SIG-M5 treated with dmso at 0.1 percent for 504 hours (cell line): ENCODE results near the gene HGF.
"Not testable (repeated sequence)": the region's sequence is repeated elsewhere in the genome, so short reads cannot be mapped to it uniquely, and the experiment has no call there.

Source experiments
- DNase-seq: peaks from one replicate; lab custom pipeline; 2025; ENCODE audit not compliant: unreplicated experiment; lab: John Stamatoyannopoulos, UW

Gene HGF

DNA sequence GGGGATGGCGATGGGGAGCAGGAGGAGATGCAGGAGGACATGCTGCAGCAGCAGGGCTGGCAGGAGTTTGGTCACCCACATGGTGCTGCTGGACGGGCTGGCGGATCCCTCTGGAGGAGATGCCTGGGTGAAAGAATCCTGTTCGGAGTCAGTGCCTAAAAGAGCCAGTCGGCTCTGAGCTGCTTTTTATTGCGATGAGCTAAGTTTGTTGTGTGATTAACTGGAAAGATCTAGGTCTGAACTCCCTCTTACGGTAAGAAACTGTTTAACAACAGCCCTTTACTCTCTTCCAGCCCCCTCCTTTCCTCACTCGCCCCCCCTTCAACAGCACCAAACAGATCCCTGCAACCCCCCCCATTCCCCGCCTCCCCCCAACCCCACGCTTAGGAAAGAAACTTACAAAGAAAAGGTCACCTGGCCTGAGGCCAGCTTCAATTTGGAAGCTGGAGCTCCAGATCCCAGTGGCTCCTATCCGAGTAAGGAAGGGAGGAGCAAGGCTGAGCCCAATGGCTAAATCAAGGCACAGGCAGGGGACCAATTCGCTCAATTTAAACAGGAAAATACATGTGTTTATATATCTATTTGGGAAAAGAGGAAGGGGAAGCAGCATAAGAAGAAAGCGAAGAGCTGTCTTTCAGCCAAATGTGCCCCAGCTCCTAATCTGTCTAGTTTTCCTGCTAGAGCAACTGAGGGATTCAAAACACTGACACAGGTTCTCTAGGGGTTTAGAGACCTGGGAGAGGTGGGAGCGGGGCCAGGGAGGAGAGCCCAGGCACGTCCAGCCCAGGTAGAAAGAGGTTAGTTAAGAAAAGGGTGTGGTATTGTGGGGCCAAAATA is at the start of gene HGF:
TSS of gene HGF (minus strand) at position 157 of the 837 bp plus-strand sequence. CDS start at position 81, 76 bp downstream.
- peak; percentile 41 for DNase-seq

DNA sequence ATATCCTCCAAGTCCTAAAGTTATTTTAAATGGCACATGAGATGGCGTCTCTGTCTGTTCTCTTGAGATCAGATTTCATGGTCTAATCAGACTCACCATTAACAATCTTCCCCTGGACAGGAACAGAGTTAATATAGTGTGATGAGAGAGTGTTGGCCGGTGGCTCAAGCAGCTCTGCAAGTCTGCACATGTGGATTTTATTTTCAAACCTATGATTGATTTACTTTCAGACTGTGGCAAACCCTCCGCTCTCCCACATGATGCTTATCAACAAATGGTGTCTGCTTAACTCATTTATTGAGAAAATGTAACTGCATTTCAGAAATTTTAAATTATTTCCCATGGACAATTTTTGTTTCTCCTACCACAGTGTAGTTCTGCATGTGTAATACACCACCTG is 46.5 kb upstream of the HGF start:
- no peak for DNase-seq

DNA sequence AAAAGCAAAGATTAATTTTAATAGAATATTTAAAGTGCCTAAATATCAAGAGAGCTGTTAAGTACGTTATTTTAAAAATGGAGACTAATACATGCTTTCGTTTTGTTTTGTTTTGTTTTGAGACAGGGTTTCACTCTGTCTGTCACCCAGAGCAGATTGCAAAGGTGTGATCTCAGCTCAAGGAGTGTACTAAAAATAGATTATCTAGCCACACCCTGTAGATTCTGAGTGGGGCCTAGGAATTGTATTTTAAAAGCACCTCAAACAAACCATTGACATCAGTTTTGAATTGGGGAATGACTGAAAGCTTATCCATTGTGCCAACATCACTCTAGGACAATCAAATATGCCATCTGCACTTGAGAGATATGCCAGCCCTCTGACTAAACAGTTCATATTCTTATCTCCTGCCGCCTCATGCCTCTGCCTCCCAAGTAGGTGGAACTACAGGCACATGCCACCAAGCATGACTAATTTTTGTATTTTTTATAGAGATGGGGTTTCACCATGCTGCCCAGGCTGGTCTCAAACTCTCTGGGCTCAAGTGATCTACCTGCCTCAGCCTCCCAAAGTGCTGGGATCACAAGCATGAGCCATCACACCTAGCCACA is 43.1 kb upstream of the HGF start:
- DNase-seq, result not testable (repeated sequence)

DNA sequence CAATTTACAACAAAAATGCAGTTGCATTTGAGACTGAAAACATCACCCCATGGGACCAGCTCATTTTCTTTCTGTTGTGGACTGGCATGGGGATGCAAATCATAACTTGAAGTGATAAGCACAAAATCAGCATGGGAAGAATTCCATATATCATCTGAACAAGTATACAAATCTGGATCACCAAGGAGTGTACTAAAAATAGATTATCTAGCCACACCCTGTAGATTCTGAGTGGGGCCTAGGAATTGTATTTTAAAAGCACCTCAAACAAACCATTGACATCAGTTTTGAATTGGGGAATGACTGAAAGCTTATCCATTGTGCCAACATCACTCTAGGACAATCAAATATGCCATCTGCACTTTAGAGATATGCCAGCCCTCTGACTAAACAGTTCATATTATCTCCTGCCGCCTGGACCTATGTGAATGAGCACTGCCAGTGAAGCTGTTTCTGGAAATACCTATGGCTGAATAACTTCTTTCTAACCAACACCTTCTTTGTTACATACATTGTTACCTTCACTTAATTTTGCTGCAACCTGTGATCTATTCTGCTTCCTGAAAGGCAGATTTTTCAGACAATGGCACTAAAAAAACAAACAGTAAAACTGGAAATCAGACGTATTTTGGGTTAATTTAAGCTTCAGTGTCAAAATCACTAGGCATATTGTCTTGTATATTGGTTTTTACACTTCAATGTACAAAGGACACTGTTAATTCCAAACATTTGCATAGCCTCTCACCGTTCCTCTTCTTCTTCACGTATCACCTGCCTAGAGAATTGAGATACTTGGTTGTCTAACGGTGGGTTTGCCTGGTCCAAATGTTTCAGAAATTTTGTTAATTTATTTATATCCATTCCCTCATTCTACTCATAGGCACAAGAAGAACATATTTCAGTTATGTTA is 42.4 kb upstream of the HGF start:
- DNase-seq, result no peak

DNA sequence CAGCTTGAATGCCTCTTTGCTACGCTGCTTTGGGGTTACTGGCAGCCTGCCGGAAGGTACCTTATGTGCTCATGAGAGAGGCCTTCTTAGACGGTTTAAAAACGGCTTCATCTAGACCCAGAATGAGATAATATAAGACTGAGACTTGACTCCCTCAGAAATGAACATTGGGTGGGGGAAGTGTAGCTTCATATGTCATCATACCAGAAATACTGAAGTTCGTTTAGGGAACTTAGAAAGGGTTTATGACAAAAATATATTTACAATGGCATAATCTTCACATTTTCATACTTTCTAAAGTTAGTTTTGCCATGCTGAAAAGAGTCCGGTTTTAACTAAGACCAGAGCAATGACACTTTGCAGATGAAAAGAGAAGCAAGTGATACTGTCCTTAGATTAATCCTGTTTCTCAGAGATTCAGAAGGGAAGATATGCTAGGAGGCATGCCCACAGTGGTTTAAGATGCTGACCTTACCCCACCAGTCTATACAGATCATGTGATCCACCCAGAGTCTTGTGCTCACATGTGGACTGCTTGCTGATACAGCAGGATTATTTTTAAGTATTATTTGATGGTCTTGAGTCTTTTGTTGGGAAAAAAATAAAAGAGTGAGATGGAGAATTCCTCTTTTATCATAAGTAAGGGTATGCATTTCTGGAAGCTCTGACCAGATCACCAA is 40.8 kb upstream of the HGF start:
- DNase-seq, result peak; percentile 69

DNA sequence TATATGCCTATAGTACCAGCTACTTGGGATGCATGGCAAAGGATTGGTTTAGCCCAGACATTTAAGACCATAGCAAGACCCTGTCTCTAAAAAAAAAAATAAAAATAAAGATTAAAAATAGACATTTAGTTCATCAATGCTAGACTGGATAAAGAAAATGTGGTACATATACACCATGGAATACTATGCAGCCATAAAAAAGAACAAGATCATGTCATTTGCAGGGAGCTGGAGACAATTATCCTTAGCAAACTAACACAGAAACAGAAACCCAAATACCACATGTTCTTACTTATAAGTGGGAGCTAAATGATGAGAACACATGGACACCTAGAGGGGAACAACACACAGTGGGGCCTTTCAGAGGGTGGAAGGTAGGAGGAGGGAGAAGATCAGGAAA is 38.5 kb upstream of the HGF start:
- not testable (repeated sequence) for DNase-seq

DNA sequence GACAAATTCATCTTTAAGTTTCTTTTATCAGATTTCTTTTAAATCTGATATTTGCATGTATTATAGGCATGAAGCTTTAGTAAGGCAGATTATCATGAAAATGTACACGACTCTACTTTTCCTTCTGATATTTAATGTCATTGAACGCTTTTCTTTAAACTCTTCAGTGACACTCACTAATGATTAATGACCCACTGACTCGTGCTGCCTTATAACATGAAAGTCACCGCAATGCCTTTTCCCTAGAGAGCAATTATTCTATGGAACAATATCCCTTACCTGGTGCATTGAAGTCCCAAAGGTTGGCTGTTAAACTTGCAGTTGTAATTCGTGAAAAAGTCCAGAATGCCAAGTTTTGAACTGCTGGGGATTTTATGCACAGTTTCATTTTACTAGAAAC is 33.4 kb upstream of the HGF start:
- DNase-seq, result no peak

DNA sequence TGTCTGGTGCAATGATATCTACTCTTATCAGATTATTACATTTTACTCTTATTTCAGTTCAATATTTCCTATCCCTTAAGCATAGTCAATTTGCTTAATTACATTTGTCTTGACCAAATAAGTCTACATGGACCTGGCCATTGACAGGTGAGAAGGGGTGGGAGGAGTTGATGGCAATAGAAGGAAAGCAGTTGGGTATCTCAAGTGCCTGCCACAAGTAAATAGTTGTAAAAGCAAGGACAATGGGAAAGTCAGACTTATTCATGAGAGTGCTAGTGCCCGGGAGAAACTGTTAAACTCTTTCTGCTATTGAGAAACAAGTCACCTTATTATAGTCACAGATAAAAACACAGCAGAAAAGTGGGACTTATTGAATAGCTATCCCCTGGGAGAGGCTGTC is 32.4 kb upstream of the HGF start:
- no peak for DNase-seq

DNA sequence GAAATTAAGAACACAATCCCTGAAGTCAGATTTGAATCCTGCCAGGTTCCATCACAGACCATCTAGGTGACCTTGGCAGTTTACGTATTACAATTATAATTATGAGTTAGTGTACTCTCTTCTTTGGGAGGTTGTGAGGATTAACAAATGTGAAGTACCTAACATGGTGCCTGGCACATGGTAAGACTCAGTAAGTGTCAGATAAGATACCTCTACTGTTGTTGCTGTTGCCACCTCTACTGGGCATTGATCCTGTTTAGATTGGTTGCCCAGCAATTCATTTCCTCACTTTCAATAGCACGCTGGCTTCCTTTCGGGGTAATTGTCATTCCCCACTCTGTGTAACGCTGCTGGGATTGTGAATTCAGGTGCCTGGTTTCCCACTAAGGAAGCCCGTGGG is 31.7 kb upstream of the HGF start:
- DNase-seq, result no peak

DNA sequence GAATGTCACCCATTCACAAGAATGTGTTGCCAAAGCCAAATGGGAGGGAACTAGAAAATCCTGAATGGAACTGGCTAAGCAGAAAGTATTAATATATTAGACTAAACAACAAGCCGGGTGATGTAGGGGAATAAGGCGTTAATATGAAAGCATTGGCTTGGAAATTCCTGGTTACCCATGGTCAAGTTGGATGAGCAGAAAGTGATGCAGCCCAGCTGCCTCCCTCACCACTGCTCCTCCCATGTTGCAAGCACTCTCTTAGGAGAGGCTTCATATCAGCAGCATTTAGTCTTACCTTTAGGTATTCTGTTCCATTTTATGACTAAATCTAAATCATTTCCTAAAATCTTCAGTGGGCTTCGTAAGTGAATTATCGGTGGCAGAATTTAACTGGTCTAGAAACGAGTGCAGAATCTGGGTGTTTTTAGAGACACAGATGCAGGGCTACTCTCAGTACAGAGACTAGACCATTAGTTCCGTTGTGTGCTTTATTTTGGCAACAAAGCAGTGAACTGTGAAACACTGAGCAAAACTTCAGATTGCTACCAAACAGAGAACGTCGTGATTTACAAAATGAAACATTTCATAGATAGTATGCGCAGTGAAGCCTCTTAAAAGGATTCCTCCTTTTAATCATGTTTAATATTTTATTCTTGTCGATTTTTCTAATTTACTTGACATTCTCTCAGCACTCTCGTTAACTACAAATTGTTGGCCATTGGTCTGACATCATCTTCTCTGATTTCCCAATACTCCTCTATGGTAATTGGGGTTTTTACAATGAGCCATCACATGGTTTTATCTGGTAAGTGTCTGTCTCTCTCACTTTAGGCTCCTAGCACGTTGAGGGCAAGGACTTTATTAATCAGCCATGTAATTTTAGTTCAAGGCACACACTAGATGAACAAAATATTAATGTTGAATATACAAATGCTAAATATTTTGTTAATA is 22.0 kb upstream of the HGF start:
- peak; percentile 5 for DNase-seq

DNA sequence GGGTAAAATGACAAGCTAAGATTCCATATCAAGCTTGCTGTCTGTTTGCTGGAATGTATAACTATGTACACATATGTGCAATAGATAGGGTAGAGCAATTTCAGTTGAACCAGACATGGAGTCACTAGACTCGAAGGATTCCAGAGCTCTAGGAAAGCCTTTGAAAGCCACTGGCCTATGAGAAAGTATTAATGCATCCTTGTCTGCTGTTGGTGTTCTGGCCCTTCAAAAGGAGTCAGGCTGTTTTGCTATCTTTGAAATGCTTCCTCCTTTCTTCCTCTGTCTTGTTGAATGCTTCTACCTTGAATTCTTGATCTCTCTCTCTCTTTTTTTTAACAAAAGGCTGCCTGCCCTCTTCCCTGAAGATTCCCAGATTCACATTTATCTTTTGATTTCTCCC is 20.8 kb upstream of the HGF start:
- no peak for DNase-seq

DNA sequence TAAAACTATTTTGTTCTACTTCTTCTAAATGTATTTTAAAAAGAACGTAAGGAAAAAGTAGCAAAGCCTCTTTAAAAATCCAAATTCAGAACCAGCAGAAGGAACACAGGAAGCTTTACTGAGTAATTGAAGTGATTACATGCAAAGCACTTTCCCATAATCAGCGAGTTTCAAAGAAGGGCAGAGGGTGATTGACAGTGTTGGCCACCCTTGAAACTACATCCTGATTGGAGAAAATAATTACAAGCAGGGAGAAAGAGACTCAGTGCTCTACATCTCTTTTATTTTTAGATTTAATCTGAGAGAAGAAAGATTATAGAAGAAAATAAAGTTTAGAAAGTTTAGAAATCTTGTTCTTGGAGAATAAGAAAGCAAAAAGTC is 20.3 kb upstream of the HGF start:
- no peak for DNase-seq

DNA sequence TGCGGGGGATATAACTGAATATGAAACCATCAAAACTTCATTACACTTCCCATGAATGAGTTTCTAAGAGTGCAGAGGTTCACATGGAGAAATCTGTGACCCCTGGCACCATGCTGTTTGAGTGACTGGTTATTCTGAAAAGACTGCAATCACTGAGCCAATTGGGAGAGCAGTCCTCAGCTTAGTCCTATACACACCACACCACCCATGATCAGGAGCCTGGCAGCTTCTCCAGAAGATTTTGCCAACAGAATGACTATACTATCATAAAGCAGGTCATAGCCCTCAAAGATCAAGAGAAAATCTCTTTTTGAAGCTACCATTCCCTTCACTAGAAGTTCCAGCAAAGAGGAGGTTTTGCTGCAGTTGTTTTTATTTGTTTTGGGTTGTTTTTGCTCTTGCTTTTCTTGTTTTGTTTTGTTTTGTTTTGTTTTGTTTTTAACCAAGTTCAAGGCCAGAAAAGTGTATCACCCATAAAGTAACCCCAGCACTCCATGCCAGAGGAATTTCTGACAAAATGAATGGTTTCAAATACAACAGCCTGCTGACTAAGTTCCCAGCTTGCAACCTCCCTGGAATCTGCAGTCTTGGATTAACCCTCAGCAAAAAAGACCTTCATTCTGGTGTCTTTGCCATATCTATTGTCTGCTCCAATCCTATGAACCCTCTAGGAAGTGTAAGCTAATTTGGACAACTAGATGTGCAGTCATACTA is 19.7 kb upstream of the HGF start:
- DNase-seq, result no peak

DNA sequence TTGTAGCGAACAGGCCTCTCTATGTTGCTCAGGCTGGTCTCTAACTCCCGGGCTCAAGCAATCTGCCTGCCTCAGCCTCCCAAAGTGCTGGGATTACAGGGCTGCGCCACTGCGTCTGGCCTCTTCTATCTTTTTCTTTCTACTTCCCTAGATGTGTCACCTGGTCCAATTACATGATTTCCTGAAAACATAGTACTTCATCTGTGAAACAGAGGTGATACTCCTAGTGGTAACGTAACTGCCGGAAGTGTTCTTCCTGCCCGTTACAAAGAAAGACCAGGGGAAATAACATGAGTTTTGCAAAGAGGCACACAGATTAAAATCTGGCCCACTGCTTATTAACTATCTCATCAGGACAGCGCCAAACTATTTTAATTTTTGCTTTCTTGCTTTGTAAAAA is 18.4 kb upstream of the HGF start:
- no peak for DNase-seq

DNA sequence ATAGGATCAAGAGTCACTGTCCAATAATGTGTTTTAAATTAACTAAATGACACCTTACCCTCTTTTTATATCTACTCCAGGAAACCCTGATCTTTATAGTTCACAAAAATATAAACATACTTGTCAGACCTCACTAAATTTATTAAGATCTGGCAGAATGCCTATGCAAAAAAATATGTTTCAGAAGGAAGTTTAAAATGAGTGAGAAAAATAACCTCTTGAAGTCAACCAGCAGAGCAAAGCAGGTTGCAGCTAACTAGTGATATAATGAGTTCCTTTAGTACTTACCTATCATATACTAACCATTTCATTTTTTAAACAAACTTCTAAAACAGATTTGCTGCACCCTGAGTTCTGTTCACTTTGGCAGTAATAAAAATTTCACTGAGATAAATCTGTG is 14.0 kb upstream of the HGF start:
- no peak for DNase-seq

DNA sequence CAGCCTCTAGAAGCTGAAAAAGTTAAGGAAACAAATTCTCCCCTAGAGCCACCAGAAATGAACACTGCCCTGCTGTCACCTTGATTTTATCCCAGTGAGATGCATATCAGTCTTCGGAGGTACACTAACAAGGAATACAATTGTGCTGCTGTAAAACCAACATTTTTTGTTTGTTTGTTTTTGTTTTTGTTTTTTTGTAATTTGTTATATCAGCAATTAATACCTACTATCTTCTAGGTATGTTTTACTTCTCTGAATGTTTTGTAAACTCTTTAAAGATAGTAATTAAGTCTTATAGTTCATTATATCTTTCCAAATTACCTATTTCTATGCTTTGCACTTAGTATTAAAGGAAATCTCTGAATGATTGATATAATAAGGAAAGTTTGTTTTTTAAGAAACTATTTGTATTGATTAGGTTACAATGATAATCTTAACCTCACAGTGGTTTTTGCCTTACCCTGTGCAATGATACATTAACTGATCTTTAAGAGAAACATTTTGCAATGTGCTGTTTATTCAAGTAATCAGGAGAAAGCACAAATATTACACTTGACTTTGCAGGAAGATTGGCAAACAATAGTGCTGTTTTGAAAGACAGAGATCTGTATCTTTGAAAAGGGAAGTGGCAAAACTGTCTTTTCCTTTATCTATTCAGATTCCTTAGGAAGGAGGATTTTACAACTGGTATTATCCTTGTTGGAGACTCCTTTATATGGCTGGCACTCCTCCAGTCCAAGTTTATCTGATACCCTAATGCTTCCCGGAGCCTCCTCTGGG is 11.3 kb upstream of the HGF start:
- DNase-seq, result peak; percentile 51

DNA sequence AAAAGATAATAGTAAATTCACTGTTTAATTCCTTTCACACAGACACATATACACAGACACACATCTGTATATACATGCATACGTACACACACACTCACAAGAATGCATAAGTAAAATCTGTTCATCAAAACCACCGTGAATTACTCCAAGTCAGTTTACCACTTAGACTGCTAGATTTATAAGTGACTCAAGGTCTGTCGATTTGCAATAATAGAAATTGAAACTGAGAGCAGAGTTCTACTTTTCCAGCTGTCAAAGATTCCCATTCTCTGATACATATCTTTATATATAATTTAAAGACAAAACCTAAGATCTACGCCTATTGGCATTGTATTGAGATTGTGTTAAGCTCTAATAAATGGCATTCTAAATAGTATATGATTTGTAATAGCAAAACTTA is 9.9 kb upstream of the HGF start:
- DNase-seq, result no peak

DNA sequence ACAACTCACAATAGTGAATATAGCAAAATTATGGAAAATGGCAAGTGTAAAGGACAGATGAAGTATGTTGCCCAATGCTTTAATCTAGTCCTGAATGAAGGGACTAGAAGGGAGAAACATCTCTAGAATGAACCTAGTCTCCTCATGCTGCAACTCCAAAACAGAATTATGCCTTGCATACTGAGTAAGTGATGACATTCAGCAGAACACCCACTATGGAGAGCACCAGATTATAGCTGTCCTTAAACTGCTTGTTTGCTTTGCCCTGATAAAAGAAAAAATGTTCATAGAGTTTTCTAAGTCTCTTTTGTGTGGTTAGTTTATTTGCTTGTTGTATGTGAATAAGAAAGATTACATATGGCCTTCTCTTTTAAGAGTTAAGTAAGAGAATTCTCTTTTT is 7.8 kb upstream of the HGF start:
- no peak for DNase-seq
